ENCODE data around the gene PHYKPL.

The PHYKPL gene

DNA sequence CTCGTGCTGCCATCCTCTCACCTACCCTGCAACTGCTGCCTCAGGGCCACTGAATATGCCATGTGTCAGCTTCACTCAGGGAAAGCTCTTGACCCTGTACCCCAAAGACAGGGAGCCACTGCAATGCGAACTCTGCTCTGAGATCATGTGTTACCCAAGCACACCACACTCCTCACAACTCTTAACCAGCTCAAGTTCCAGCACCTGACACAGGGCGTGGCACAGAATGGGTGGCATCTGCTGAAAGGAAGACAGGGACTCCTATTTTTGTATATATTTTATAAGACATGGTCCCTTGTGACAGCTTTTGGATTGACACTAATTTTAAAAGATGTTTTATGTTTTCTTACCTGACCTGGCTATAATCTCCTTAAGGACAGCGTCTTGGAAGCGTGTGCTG, 10.7 kb downstream of the PHYKPL start:
- no peak for DNase-seq

DNA sequence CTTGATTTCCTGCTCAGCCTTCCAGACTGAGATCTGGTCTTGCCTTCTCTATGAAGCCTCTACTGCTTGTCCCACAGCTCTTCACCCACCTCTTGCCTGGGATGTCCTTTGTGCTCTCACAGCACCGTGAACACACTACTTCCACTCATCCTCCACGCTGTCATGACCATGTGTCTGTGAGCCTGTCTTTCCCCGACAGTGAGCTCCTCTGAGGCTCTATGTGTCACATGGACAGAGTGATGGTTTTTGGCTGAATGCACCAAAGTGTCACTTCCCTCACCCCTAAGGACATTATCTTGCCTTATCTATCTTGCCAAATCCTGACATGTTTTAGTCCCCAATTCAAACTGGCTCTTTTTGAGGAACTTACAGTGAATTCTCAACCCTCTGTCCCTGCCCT, 11.3 kb downstream of the PHYKPL start:
- no peak for DNase-seq

DNA sequence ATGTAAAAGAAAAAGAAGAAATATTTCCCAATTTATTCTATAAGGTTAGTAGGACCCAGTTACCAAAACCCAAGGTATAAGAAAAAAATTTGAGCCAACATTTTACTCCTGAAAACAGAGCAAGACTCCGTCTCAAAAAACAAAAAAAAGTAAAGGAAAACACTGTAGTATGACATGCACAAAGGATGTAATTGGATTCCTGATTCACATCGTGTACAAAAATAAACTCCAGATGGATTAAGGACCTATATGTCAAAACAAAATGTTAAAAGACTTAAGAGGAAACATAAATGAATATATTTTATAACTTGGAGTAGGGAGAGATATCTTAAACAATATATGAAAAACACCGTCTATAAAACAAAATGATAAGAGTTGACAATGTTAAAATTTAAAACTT, 13.8 kb downstream of the PHYKPL start:
- DNase-seq, result no peak

DNA sequence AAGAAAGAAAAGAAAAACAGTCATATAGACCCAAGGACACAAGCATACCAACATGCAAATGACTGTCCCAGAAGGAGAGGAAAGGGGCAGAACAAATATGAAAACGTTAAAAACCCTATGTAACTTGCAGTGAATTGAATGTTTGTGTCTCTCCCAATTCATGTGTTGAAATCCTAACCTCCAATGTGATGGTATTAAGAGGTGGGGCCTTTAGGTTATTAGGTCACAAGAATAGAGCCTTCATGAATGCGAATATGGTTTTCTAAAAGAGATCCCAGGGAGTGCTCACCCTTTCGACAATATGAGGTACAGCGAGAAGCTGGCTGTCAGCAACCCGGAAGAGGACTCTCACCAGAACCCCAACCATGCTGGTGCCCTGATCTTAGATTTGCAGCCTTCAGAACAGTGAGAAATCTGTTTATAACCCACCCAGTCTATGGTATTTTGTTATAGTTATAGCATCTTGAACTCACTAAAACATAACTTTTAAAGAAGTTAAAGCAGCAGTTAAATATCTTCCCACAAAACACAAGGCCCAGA, 14.3 kb downstream of the PHYKPL start:
- no peak for DNase-seq

DNA sequence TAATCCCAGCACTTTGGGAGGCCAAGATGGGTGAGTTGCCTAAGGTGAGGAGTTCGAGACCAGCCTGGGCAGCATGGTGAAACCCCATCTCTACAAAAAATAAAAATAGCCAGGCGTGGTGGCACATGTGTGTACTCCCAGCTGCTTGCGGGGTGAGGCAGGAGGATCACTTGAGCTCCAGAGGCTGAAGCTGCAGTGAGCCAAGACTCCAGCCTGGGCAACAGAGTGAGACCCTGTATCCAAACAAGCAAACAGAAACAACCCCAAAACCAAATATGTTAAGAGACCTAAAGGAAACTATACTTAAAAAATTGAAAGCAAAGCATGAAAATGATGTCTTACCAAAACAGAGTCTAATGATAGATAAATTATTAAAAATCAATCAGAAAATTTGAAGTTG, 15.8 kb downstream of the PHYKPL start:
- DNase-seq, result no peak

DNA sequence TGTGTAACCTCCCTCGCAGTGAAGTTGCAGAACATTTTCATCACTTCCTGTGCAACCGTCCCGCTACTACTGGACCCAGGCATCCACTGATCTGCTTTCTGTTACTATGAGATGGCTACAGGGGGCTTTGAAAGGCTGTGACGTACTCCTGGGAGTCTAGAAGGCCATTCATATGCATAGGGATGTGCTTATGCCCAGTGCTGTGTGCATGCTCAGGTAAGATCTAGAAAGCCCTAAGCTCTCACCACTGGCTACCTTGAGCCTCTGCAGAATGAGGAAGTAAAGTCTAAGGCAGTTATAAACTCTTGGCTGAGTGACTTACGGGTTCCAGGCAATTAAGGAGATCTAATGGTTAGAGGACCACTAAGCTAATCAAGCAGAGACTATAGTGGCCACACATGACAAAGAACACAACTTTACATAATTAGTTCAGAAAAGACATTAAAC, 16.5 kb downstream of the PHYKPL start:
- DNase-seq, result no peak

DNA sequence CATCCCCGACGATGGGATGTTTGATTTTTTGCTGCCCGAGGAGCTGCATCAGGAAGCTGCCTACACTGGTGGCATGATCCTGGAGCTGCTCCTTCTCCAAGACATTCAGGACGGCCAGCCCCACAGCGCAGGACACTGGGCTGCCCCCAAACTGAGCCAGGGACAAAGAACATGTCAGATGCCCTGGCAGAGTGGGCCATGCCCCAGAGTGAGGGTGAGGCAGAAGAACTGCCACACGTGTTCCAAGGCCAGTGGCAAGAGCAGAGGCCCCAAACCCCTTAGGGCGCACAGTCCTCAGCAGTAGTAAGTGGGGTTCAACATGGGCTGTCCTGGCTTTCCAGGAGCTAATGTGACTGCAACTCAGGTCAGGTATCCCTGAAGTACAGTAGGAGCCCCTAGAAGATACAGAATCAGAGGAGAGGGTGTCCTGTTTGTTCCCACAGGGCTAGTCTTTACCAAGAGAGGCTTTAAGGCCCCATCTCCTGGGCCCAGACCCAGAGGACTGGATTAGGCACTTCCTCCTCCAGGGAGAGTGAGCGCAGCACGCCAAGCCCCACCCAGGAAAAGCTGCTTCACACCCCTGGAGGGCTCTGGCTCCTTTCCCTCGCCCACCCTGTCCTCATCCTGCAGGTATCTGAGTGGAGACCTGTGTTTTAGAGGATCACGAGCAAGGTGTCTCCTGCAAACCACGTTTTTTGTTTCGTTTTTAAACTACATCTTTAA, 17.2 kb downstream of the PHYKPL start:
- no peak for DNase-seq

DNA sequence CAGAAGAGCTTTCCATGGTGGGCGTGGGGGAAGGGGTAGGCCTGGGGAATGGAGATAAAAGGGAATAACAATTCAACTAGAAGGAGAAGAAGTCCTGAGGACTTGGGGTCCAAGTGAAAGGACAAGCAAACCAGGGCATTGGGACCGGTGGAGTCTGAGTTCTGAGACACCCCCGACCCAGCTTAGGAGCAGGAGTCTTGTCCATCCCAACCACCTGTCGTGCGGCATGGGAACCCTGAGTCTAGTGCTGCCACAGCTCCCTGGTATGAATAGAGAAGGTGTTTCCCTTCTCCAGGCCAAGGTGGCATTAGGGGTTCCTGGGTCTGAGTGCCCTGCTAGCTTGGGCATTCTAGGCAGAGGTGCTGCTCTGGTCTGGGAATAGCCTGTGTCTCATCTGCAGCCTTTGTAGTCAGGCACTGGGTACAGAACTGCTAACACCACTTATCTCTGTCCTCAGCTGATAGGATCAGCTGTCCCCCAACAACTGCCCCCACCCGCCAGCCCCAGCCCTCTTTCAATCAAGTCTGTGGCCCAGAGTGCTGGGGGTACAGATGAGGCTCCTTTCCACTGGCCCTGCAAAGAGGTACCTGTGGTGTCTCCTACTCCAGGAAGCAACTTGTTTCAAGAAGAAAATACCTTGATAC, 18.3 kb downstream of the PHYKPL start:
- DNase-seq, result no peak

DNA sequence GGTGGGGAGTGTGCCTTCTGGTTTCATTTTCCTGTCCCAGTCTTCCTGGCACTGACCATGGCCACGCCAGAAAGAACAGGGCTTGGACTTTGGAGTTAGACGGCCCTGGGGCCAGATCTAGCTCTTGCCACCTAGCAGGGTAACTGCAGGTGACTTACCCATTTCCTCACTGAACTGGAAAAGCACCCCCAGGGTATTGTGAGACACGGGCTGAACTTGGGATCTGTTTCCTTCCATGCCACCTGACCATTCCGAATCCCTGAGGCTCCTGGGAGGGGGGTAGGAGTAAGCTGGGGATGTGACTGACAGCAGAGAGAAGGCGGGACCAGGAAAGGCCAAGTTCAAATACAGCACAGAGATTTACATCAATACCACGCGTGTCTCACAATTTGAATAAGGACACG, 18.9 kb downstream of the PHYKPL start:
- DNase-seq, result no peak

DNA sequence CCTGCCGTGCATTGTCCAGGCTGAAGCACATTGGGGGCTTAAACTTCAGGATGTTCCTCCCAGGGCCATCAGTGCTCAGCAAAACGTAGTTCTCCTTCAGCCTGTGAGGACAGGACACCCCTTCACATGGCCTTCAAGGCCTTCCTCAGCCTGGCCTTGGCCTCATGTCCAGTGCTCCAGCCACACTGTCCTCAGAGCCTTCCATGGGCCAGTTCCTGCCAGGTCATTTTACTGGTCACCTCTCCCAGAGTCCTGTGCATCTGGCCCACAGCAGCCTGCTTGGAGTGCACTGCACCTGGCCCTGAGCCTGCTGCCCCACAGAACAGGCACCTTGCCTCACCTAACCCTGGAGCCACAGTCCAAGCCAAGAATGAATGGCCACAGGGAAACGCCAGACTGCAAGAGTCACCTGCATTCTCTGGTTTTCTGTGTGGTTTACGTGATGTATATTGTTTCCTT, 19.6 kb downstream of the PHYKPL start:
- no peak for DNase-seq

DNA sequence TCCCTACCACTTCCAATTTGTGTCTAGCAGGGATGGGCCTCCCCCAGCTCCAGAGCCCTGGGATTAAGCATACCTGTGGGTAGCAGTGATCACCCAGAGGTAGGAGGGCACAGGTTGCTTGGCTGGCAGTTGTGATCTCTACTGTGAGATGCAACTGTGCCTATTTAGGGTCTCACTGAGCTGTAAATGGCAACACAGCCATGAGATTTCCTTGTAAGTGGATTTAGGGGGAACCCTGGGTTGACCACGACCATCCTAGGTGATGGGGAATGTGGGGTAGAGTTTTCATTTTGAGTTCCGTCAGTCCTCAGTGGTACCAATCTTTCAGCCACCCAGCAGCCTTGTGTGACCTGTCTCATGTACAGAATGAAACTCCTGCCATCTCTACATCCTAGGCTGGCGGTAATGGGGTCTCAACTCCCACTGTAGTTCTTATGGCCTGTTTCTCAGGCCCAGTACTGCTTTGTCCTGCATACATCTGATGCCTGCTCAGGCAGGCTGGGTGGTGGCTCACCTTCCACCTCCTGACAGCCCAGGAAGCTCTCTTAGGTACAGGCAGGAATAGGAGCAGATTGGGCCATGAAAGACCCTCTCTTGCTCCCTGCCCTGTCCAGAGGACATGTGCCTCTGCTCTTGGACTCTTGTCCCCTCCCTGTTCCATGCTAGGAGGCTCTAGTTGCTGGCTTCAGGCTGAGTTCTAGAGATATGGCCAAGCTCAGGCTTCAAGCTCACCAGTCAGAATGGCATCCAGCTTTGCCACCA, 20.2 kb downstream of the PHYKPL start:
- no peak for DNase-seq

DNA sequence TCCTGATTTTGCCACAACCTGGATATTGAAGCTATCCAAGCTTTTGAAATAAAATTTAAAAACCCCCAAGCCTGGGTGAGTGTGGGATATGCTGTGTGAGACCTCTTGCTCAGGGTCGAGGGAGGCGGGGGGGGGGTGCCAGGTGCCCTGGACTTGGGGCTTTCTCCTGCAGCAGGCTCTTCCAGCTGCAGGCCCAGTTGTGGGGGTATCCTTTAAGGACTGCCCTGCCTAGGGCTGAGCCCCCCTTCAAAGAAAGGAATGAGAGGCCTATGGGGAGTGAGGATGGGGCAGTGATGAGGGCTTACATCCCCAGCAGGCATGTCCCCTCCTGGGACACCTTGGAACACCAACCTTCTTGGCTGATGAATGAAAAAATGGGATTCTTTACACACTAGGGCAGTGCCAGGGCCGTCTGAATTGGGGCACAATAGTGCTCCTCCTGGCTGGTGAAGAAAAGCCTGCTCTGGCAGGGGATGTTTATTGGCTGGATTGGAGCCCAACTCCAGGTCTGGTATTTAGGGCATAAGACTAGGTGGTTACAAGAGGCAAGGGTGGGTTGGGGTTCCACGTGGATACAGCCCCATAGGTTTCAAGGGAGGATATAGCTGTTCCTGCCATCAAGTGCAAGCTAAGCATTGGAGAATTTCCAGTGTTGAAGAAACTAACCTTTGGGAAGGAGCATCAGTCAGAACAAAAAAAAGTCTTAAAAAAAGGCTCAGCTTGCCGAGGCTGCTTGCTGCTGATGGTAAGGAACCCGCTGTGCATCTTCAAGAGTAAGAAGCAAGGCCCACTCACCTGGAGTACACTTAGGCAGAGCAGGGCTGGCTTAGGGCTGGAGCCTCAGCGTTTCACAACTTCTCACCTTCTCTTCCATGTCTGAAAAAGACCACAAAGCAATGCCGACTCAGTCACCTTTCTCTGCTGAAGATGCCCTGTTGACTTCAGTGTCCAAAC, 21.2 kb downstream of the PHYKPL start:
- no peak for DNase-seq

DNA sequence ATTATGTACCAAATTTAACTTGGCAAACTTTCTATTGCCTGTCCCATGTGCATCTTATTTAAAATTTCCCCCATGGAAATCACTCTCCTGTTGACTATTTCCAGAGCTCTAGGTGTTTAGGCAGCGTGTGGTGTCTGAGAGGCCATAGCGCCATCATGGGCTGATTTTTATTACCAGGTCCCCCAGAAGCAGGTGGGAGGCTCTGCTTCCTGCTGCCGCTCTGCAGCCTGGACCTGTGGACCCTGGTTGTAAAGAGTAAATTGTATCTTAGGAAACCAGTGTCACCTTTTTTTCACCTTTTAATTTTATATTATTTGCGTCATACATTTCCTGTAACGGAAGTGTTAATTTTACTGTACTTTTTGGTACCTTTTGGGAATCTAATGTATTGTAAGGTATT, 21.9 kb downstream of the PHYKPL start:
- no peak for DNase-seq

DNA sequence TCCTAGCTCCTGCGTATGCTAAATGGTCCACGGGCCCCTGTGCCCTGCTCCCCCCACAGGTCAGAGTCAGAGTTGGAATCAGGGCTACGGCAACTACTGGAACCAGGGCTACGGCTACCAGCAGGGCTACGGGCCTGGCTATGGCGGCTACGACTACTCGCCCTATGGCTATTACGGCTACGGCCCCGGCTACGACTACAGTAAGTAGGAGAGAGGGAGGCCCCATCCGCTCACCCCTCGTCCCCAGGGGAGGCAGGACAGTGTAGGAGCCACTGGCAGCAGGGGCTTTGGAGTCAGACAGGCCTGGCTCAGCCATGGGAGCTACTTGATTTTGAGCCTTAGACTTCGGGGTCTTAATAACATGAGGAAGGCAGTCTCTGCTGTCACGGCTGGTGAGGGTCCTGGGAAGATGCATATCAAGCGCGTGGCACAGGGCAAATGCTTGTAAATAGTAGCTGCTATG, 22.5 kb downstream of the PHYKPL start:
- no peak for DNase-seq

DNA sequence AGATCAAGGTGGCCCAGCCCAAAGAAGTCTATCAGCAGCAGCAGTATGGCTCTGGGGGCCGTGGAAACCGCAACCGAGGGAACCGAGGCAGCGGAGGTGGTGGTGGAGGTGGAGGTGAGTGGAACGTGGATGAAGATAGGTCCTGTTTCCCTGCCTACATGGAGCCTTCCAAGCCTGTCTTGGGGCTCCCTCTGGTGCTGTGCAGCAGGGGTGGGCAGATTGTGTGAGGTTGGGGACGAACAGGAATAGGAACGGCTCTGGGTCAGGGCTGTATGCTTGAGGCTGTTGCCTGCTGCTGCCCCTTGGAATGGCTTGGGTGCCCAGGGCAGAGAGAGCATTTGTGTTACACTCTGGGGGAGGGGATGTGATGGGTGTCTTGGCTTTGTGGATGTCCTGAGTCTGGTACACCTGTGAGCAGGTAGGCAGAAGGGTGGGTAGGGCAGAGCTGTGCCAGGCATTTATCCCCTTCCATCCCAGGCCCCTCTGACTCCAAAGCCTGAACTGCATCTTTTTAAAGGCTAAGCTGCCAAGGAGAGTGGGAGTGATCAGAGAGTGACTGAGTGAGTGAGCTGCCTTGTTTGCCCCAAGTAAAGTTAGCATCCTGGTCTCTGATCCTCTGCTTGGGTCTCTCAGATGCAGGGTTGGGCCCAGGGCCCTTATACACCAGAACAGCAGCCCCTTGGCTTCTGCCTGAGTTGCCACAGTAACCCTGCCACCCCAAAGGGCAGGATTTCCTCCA, 23.1 kb downstream of the PHYKPL start:
- no peak for DNase-seq

DNA sequence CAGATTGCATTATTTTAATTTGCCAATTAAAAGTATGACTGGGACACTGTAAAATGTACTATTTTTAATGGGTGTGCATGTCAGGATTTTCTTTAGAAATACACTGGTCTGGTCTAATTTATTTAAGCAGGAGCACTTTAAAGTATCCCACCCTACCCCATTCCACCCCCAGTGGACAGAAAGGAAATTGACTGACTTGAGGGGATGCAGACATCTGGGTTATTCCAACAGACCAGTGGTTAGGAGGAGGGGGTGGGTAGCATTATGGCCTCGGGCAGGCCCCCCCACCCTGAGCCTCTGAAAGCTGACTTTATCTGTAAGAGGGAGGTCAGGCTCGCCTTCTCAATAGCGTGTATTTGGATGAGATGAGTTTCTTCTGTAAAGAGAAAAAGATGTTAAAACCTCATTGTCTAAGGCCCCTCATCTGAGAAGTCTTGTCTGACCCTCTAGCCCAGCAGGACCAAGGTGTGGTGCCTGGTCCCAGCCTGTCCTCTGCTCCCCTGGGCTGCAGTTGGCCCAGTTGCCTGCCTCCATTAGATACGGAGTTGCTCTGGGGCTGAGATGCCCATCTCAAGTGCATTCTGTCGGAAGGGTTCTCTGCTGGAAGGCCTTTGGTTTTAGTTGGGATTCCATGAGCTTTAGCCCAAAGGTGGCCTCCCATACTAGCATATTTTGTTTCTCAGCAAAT, 23.9 kb downstream of the PHYKPL start:
- DNase-seq, result no peak

DNA sequence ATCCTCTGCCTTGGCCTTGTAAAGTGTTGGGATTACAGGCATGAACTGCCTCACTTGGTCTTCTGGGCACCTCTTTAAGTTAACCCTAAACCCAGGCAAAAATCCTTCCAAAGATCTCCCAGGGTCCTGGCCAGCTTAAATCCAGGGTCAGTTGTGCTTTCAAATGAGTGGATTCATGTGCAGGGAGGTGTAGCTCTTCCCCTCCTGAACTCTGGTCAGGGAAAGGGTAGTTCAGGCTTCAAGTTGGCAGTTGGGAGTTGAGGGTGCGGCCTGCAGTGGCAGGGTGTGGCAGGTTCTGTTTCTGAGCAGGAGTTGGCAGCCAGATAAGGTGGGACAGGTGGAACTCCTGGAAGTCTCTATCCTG, 24.7 kb downstream of the PHYKPL start:
- no peak for DNase-seq

DNA sequence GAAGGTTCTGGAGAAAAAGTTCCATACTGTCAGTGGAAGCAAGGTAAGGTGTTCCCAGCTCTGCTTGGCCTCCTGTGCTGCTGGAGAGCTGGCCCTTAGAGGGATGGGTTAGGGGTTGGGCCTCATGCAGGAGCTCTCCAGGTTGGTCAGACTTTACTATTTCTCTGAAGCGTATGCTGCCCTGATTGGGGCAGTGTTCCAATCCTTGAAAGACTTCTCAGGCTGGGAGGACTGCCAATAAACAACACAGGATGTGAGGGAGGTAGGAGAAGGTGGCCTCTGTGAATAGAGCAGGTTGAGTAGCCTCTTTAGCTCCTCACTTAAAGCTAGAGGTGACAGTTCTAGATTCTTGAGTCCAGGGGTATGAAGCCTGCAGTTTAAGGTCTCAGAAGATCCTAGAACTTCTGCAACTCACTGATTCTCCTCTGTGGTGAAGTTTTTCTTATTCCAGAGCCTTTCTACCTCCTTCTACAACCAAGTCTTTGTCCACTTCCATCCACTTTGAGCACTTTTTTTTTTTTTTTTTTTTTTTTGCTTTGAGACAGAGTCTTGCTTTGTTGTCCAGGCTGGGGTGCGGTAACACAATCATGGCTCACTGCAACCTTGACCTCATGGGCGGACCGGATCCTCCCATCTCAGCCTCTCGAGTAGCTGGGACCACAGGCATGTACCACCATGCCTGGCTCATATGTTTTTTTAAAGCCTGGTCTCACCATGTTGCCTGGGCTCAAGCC, 25.3 kb downstream of the PHYKPL start:
- DNase-seq, result no peak

DNA sequence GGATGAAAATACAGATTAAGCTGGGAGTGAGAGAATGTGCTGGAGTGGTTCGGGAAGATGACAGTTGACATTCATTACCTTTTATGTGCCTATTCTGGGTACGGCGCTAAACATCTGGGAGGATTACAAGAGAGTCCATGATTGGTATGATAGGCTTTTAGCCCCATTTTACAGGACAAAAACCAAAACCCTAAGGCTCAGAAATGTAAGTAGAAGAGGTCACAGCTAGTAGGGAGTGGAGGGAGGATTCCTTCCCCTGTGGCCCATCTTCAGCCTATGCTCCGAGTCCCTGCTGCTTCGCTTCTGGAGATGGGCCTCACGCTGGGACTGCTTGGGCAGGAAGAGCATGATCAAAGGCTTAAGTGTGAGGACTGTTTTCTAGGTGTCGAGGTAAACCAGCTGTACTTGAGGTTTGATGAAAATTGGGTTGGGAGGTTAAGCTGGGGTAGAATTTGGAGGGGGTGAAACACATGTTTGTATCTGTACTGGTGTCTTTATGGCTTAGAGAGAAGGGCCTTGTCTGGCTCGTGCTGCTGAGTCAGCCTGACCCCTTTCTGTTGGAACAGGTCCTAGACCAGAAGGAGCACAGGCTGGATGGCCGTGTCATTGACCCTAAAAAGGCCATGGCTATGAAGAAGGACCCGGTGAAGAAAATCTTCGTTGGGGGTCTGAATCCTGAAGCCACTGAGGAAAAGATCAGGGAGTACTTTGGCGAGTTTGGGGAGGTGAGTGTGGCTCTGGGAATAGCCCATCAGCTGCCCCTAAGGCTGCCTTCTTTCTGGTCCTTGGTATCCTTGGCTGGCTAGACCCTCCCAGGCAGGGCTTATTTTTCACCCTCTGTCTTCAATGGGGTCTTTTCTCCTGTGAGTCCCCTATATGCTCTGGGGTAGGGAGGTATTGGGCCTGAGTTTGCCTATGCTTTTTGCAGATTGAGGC, 26.2 kb downstream of the PHYKPL start:
- no peak for DNase-seq

Data from NCI-H1092 treated with DMSO at 0.1 percent for 48 hours (cell line).